ENCODE results near the gene FGF4. TPM values are rescaled to one million over a fixed set of nuclear protein-coding genes. Genes with fewer than 3 reads are reported as not detected.

The FGF4 gene
- polyA plus RNA-seq, 4 donors: 0.01 to 0.03 TPM; not detected in 2

- Histone ChIP-seq H3K27me3 (ENCODE audit: control insufficient read depth in 3 of 3, insufficient read depth in 3 of 3, low read length in 3 of 3) (peaks cover 11 to 45% (median 19%) of the 10 kb centered on the region in 3 donors), H3K4me1 (ENCODE audit: control insufficient read depth in 3 of 3, insufficient read depth in 2 of 3, low read depth in 1 of 3, low read length in 2 of 3) (no peaks in the 10 kb centered on the region)
- no peak for FAIRE-seq
Measured at GRCh38 chr11:69812256-69812655, 37.1 kb upstream of the FGF4 start.

GRCh38 chr11:69811431-69811830, 36.3 kb upstream of the FGF4 start:
- Histone ChIP-seq H3K36me3 (ENCODE audit: control insufficient read depth in 3 of 3, insufficient read depth in 2 of 3, low read depth in 1 of 3, low read length in 3 of 3) (no peaks in the 10 kb centered on the region), H3K9me3 (ENCODE audit: control insufficient read depth in 2 of 2, insufficient read depth in 1 of 2, low read depth in 1 of 2, low read length in 1 of 2) (no peaks in the 10 kb centered on the region), H3K27me3 (ENCODE audit: control insufficient read depth in 3 of 3, insufficient read depth in 3 of 3, low read length in 3 of 3) (peaks cover 4 to 37% (median 10%) of the 10 kb centered on the region in 3 donors), H3K27ac (ENCODE audit: low read depth in 1 of 3, low read length in 2 of 3) (no peak overlapping the region), H3K4me1 (ENCODE audit: control insufficient read depth in 3 of 3, insufficient read depth in 2 of 3, low read depth in 1 of 3, low read length in 2 of 3) (no peaks in the 10 kb centered on the region), H3K4me3 (ENCODE audit: low read depth in 1 of 3, low read length in 3 of 3) (no peak overlapping the region)
- DNase-seq (no peak), FAIRE-seq (no peak)
- WGBS, 3 donors: 51 to 74% (median 52%) methylated on average over 3 of the region's 3 CpGs

More at GRCh38 chr11:69812256-69812655, 37.1 kb upstream of the FGF4 start:
- WGBS, 3 donors: 86 to 91% (median 90%) methylated on average over 7 of the region's 7 CpGs
- Histone ChIP-seq H3K27ac (ENCODE audit: low read depth in 1 of 3, low read length in 2 of 3) (no peak overlapping the region), H3K36me3 (ENCODE audit: control insufficient read depth in 3 of 3, insufficient read depth in 2 of 3, low read depth in 1 of 3, low read length in 3 of 3) (no peaks in the 10 kb centered on the region), H3K4me3 (ENCODE audit: low read depth in 1 of 3, low read length in 3 of 3) (no peak overlapping the region), H3K9me3 (ENCODE audit: control insufficient read depth in 2 of 2, insufficient read depth in 1 of 2, low read depth in 1 of 2, low read length in 1 of 2) (no peaks in the 10 kb centered on the region)
- no peak for DNase-seq

- WGBS, 3 donors: 91 to 94% (median 91%) methylated on average over 39 of the region's 39 CpGs
- Histone ChIP-seq H3K27ac (ENCODE audit: low read depth in 1 of 3, low read length in 2 of 3) (no peak overlapping the region), H3K4me1 (ENCODE audit: control insufficient read depth in 3 of 3, insufficient read depth in 2 of 3, low read depth in 1 of 3, low read length in 2 of 3) (no peaks in the 10 kb centered on the region), H3K4me3 (ENCODE audit: low read depth in 1 of 3, low read length in 3 of 3) (no peak overlapping the region), H3K9me3 (ENCODE audit: control insufficient read depth in 2 of 2, insufficient read depth in 1 of 2, low read depth in 1 of 2, low read length in 1 of 2) (no peaks in the 10 kb centered on the region), H3K36me3 (ENCODE audit: control insufficient read depth in 3 of 3, insufficient read depth in 2 of 3, low read depth in 1 of 3, low read length in 3 of 3) (no peaks in the 10 kb centered on the region), H3K27me3 (ENCODE audit: control insufficient read depth in 3 of 3, insufficient read depth in 3 of 3, low read length in 3 of 3) (peaks cover 0 to 27% (median 2%) of the 10 kb centered on the region in 3 donors)
- DNase-seq: no peak
- FAIRE-seq: no peak
Measured at GRCh38 chr11:69810289-69811118, 35.4 kb upstream of the FGF4 start.

- Histone ChIP-seq H3K27ac (ENCODE audit: low read depth in 1 of 3, low read length in 2 of 3) (no peak overlapping the region), H3K36me3 (ENCODE audit: control insufficient read depth in 3 of 3, insufficient read depth in 2 of 3, low read depth in 1 of 3, low read length in 3 of 3) (no peaks in the 10 kb centered on the region), H3K27me3 (ENCODE audit: control insufficient read depth in 3 of 3, insufficient read depth in 3 of 3, low read length in 3 of 3) (peaks cover 0 to 11% (median 0%) of the 10 kb centered on the region in 3 donors), H3K9me3 (ENCODE audit: control insufficient read depth in 2 of 2, insufficient read depth in 1 of 2, low read depth in 1 of 2, low read length in 1 of 2) (no peaks in the 10 kb centered on the region), H3K4me1 (ENCODE audit: control insufficient read depth in 3 of 3, insufficient read depth in 2 of 3, low read depth in 1 of 3, low read length in 2 of 3) (no peaks in the 10 kb centered on the region), H3K4me3 (ENCODE audit: low read depth in 1 of 3, low read length in 3 of 3) (no peak overlapping the region)
- FAIRE-seq: no peak
- no peak for DNase-seq
- WGBS, 3 donors: 31 to 58% (median 37%) methylated on average over 7 of the region's 7 CpGs
Measured at GRCh38 chr11:69808667-69809086, 33.5 kb upstream of the FGF4 start.

GRCh38 chr11:69807106-69807815, 32.1 kb upstream of the FGF4 start:
- no peaks in the 10 kb centered on the region for H3K4me1 ChIP-seq (ENCODE audit: control insufficient read depth in 3 of 3, insufficient read depth in 2 of 3, low read depth in 1 of 3, low read length in 2 of 3)
- no peak overlapping the region for H3K4me3 ChIP-seq (ENCODE audit: low read depth in 1 of 3, low read length in 3 of 3)
- FAIRE-seq (no peak), DNase-seq (no peak)
- WGBS, 3 donors: 86 to 90% (median 90%) methylated on average over 9 of the region's 9 CpGs
- no peaks in the 10 kb centered on the region for H3K9me3 ChIP-seq (ENCODE audit: control insufficient read depth in 2 of 2, insufficient read depth in 1 of 2, low read depth in 1 of 2, low read length in 1 of 2)
- no peaks in the 10 kb centered on the region for H3K36me3 ChIP-seq (ENCODE audit: control insufficient read depth in 3 of 3, insufficient read depth in 2 of 3, low read depth in 1 of 3, low read length in 3 of 3)
- no peak overlapping the region for H3K27ac ChIP-seq (ENCODE audit: low read depth in 1 of 3, low read length in 2 of 3)
- peaks cover 0 to 15% (median 0%) of the 10 kb centered on the region in 3 donors for H3K27me3 ChIP-seq (ENCODE audit: control insufficient read depth in 3 of 3, insufficient read depth in 3 of 3, low read length in 3 of 3)

GRCh38 chr11:69804769-69805508, 29.8 kb upstream of the FGF4 start:
- H3K4me1 ChIP-seq (ENCODE audit: control insufficient read depth in 3 of 3, insufficient read depth in 2 of 3, low read depth in 1 of 3, low read length in 2 of 3): no peaks in the 10 kb centered on the region
- DNase-seq: no peak

GRCh38 chr11:69803604-69804218, 28.6 kb upstream of the FGF4 start:
- Histone ChIP-seq H3K4me1 (ENCODE audit: control insufficient read depth in 3 of 3, insufficient read depth in 2 of 3, low read depth in 1 of 3, low read length in 2 of 3) (no peaks in the 10 kb centered on the region), H3K27me3 (ENCODE audit: control insufficient read depth in 3 of 3, insufficient read depth in 3 of 3, low read length in 3 of 3) (peaks cover 0 to 8% (median 0%) of the 10 kb centered on the region in 3 donors), H3K27ac (ENCODE audit: low read depth in 1 of 3, low read length in 2 of 3) (no peak overlapping the region), H3K4me3 (ENCODE audit: low read depth in 1 of 3, low read length in 3 of 3) (no peak overlapping the region), H3K36me3 (ENCODE audit: control insufficient read depth in 3 of 3, insufficient read depth in 2 of 3, low read depth in 1 of 3, low read length in 3 of 3) (no peaks in the 10 kb centered on the region), H3K9me3 (ENCODE audit: control insufficient read depth in 2 of 2, insufficient read depth in 1 of 2, low read depth in 1 of 2, low read length in 1 of 2) (peaks cover 0 to 6% of the 10 kb centered on the region in 2 donors)
- FAIRE-seq: no peak
- DNase-seq: no peak

More at GRCh38 chr11:69804769-69805508, 29.8 kb upstream of the FGF4 start:
- H3K27me3 ChIP-seq (ENCODE audit: control insufficient read depth in 3 of 3, insufficient read depth in 3 of 3, low read length in 3 of 3): peaks cover 0 to 14% (median 0%) of the 10 kb centered on the region in 3 donors
- FAIRE-seq: no peak
- 77% methylated on average over 19 of the region's 19 CpGs for WGBS, 3 donors
- no peak overlapping the region for H3K27ac ChIP-seq (ENCODE audit: low read depth in 1 of 3, low read length in 2 of 3)
- peaks cover 0 to 1% of the 10 kb centered on the region in 2 donors for H3K9me3 ChIP-seq (ENCODE audit: control insufficient read depth in 2 of 2, insufficient read depth in 1 of 2, low read depth in 1 of 2, low read length in 1 of 2)
- no peaks in the 10 kb centered on the region for H3K36me3 ChIP-seq (ENCODE audit: control insufficient read depth in 3 of 3, insufficient read depth in 2 of 3, low read depth in 1 of 3, low read length in 3 of 3)
- no peak overlapping the region for H3K4me3 ChIP-seq (ENCODE audit: low read depth in 1 of 3, low read length in 3 of 3)

- no peak overlapping the region for H3K27ac ChIP-seq (ENCODE audit: low read depth in 1 of 3, low read length in 2 of 3)
- FAIRE-seq (no peak), DNase-seq (no peak)
- no peaks in the 10 kb centered on the region for H3K4me1 ChIP-seq (ENCODE audit: control insufficient read depth in 3 of 3, insufficient read depth in 2 of 3, low read depth in 1 of 3, low read length in 2 of 3)
- no peaks in the 10 kb centered on the region for H3K36me3 ChIP-seq (ENCODE audit: control insufficient read depth in 3 of 3, insufficient read depth in 2 of 3, low read depth in 1 of 3, low read length in 3 of 3)
- H3K4me3 ChIP-seq (ENCODE audit: low read depth in 1 of 3, low read length in 3 of 3): no peak overlapping the region
- WGBS, 3 donors: 69 to 85% (median 78%) methylated on average over 2 of the region's 2 CpGs
- peaks cover 0 to 4% (median 0%) of the 10 kb centered on the region in 3 donors for H3K27me3 ChIP-seq (ENCODE audit: control insufficient read depth in 3 of 3, insufficient read depth in 3 of 3, low read length in 3 of 3)
- peaks cover 0 to 6% of the 10 kb centered on the region in 2 donors for H3K9me3 ChIP-seq (ENCODE audit: control insufficient read depth in 2 of 2, insufficient read depth in 1 of 2, low read depth in 1 of 2, low read length in 1 of 2)
Measured at GRCh38 chr11:69803022-69803421, 27.9 kb upstream of the FGF4 start.

Measured in small intestine (tissue), 7 donors.